ENCODE data around the gene YPEL2.
"Not testable (repeated sequence)": the region's sequence is repeated elsewhere in the genome, so short reads cannot be mapped to it uniquely, and the experiment has no call there.

Gene YPEL2

DNA sequence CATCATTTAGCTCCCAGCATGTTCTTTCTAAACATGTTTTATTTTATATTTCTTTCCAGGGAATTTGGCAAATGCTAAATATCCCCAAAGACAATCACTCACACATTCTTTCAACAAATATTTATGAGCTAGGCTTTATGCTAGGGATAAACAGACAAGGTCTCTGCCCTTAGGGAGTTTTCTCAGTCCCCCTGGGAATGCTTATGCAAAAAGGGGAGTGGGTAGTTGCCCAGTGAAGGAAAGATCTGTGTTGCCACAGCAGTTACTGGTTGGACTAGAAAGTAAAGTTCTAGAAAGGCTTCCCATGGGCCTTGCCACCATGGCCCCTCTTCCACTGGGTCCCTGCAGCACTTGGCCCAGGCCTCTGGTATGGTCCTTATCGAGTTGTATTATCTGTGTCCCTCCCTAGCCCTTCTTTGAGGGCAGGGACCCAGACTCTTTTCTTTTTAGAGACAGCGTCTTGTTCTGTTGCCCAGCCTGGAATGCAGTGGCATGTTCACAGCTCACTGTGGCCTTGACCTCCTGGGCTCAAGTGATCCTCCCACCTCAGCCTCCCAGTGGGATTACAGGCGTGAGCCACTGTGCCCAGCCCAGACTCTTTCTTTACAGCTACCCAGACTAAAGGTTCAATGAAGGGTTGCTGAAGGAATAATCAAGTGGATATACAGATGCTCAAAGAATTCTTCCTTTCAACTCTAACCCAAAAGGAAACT lies 78.0 kb downstream of the YPEL2 start:
- H3K4me3 ChIP-seq (ENCODE audit: low read length), result no peak overlapping the region
- TF ChIP-seq, protein P1, sequence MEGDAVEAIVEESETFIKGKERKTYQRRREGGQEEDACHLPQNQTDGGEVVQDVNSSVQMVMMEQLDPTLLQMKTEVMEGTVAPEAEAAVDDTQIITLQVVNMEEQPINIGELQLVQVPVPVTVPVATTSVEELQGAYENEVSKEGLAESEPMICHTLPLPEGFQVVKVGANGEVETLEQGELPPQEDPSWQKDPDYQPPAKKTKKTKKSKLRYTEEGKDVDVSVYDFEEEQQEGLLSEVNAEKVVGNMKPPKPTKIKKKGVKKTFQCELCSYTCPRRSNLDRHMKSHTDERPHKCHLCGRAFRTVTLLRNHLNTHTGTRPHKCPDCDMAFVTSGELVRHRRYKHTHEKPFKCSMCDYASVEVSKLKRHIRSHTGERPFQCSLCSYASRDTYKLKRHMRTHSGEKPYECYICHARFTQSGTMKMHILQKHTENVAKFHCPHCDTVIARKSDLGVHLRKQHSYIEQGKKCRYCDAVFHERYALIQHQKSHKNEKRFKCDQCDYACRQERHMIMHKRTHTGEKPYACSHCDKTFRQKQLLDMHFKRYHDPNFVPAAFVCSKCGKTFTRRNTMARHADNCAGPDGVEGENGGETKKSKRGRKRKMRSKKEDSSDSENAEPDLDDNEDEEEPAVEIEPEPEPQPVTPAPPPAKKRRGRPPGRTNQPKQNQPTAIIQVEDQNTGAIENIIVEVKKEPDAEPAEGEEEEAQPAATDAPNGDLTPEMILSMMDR (conservative IDR thresholded peaks at IDR 0.05; ENCODE audit: low read length), result no peak
- DNase-seq (ENCODE audit: low read depth), result no peak

DNA sequence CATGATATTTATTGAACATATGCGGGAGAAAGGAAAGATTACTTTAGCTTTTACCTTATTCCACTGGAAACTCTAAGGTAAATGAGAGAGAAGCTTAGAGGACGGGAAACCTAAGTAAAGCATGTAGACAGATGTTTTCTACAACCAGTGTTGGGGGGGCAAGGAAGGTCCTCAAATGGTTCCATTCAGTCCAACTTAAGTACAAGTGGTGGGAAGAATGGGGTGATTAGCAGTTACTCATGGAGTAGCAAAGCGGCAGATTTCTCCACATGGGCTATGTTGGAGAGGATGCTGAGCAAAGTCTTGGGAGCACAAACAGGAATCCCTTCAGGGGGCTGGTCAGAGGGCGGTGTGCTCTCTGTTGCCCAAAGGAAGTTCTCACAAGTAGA lies 78.6 kb downstream of the YPEL2 start:
- H3K4me3 ChIP-seq (ENCODE audit: low read length), result no peak overlapping the region
- TF ChIP-seq, protein P1 (conservative IDR thresholded peaks at IDR 0.05; ENCODE audit: low read length), result no peak
- no peak for DNase-seq (ENCODE audit: low read depth)

GRCh38 chr17:59412431-59412830 lies 81.0 kb downstream of the YPEL2 start:
- H3K4me3 ChIP-seq (ENCODE audit: low read length); DNase-seq (ENCODE audit: low read depth): not testable (repeated sequence)

- no peak for DNase-seq (ENCODE audit: low read depth)
- TF ChIP-seq, protein P1 (conservative IDR thresholded peaks at IDR 0.05; ENCODE audit: low read length), result no peak
- no peak overlapping the region for H3K4me3 ChIP-seq (ENCODE audit: low read length)
Observed at GRCh38 chr17:59413014-59413766, 81.7 kb downstream of the YPEL2 start.

DNA sequence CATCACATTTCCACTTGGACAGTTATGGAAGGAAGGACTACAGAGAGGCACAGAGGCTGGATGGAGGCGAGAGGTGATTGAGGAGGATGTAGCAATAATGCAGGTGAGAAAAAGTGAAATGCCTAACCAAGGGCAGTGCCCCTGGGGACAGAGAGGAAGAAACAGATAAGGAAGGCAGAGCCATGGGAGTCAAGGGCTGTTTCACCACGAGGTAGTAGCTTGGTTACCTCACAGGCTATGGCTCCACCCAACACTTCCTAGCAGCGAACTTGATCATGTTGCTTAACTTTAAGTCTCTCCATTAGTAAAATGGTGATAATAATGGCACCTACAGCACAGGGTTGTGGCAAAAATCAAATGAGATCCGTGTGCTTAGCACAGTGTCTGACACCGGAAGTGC lies 83.9 kb downstream of the YPEL2 start:
- TF ChIP-seq, protein P1 (conservative IDR thresholded peaks at IDR 0.05; ENCODE audit: low read length), result no peak
- no peak for DNase-seq (ENCODE audit: low read depth)
- H3K4me3 ChIP-seq (ENCODE audit: low read length), result no peak overlapping the region

GRCh38 chr17:59416184-59416583 lies 84.7 kb downstream of the YPEL2 start:
- TF ChIP-seq, protein P1 (conservative IDR thresholded peaks at IDR 0.05; ENCODE audit: low read length), result no peak
- H3K4me3 ChIP-seq (ENCODE audit: low read length), result no peak overlapping the region
- no peak for DNase-seq (ENCODE audit: low read depth)

DNA sequence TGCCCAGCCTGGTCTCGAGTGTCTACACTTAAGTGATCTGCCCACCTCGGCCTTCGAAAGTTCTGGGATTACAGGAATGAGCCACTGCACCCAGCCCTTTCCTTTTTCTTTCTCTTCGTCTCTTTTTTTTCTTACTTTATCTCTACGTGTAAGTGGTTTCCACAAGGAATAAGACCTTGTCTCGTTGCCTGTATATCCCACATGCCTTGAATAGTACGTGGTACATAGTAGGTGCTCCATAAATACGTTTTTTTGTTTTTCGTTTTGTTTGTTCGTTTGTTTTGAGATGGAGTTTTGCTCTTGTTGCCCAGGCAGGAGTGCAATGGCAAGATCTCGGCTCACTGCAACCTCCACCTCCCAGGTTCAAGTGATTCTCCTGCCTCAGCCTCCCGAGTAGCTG lies 86.0 kb downstream of the YPEL2 start:
- DNase-seq (ENCODE audit: low read depth), result no peak
- TF ChIP-seq, protein P1 (conservative IDR thresholded peaks at IDR 0.05; ENCODE audit: low read length), result no peak
- H3K4me3 ChIP-seq (ENCODE audit: low read length), result no peak overlapping the region

Data from AG10803 (cell line).